HepG2 (cell line): ENCODE results near the gene TGFBI. TPM values are rescaled to one million over a fixed set of nuclear protein-coding genes. Genes with fewer than 3 reads are reported as not detected.

Experiments
- ATAC-seq: fragments of 200-7000 bp; cut with Tn5 transposase; 3 replicates; pipeline ENCODE4 v1.9.1; 2020; ENCODE audit warnings: mild to moderate bottlenecking, moderate library complexity
- BruUV-seq: library from RNA; stranded (reverse); fragments of 400-500 nt; replicated peaks from 2 replicates; lab custom pipeline; 2021; lab: Mats Ljungman, UMichigan
- CTCF ChIA-PET: fragments of 300-600 bp; formaldehyde crosslinking; extraction: SDS; loops from one replicate; lab custom pipeline; 2021; ENCODE audit warnings: low total read pairs, inconsistent platforms, low intra/inter-chr PET ratio; lab: Yijun Ruan, JAX
- POLR2A ChIA-PET: fragments of 350-600 bp; sonication (Branson Sonifier 250); formaldehyde crosslinking; loops from one replicate; lab custom pipeline; 2020; ENCODE audit warnings: antibody characterized with exemption, inconsistent platforms; lab: Yijun Ruan, JAX
- DNase-seq: peaks from one replicate; pipeline ENCODE4 v3.0.0-alpha.2; 2015; ENCODE audit warnings: low spot score
- FAIRE-seq: peaks from 3 replicates; lab custom pipeline; 2011; peaks lifted over from hg19 to GRCh38; lab: Jason Lieb, UNC
- H2AFZ ChIP-seq: one replicate; pipeline ENCODE4 v1.6.1; 2011; ENCODE audit warnings: low read length, inconsistent platforms
- H3K27ac ChIP-seq: fragments of 300-600 bp; 3 replicates; pipeline ENCODE4 v1.8.0; 2011; ENCODE audit warnings: mixed run types, mild to moderate bottlenecking, mixed read lengths, low read length, inconsistent platforms; ENCODE audit not compliant: insufficient read depth; ENCODE audit errors: extremely low read length
- H3K27me3 ChIP-seq, 2 experiments: fragments of 200-600 bp in 1 of 2; 2 replicates in 1 of 2; 3 replicates in 1 of 2; pipeline versions ENCODE4 v1.6.0 to v1.8.0; 2011; ENCODE audit warnings: low read length in 2 of 2, mild to moderate bottlenecking in 2 of 2, moderate library complexity in 2 of 2, inconsistent platforms in 1 of 2; ENCODE audit not compliant: insufficient read depth in 2 of 2, control insufficient read depth in 1 of 2
- H3K36me3 ChIP-seq, 2 experiments: fragments of 200-600 bp in 1 of 2; replicated peaks in 1 of 2; 2 replicates in 1 of 2; 3 replicates in 1 of 2; pipeline versions ENCODE4 v1.5.1 to v1.8.0; 2011; ENCODE audit warnings: low read length in 2 of 2, inconsistent platforms in 1 of 2; ENCODE audit not compliant: insufficient read depth in 2 of 2, control insufficient read depth in 1 of 2
- H3K4me1 ChIP-seq: 2 replicates; pipeline ENCODE4 v1.5.1; 2012; ENCODE audit warnings: low read length, inconsistent platforms; ENCODE audit not compliant: insufficient read depth
- H3K4me2 ChIP-seq: 2 replicates; pipeline ENCODE4 v1.6.0; 2011; ENCODE audit warnings: low read depth, low read length, inconsistent platforms
- H3K4me3 ChIP-seq, 3 experiments: fragments of 200-600 bp in 1 of 3; sonication (generic), shearing (Covaris generic) in 1 of 3; replicated peaks in 1 of 3; 2 replicates each; pipeline ENCODE4 v1.5.1; 2011 to 2016; ENCODE audit warnings: low read length in 3 of 3, inconsistent platforms in 2 of 3, low read depth in 2 of 3, mild to moderate bottlenecking in 2 of 3, control low read depth in 1 of 3, mixed read lengths in 1 of 3; ENCODE audit not compliant: insufficient read depth in 1 of 3
- H3K79me2 ChIP-seq: one replicate; pipeline ENCODE4 v1.6.1; 2011; ENCODE audit warnings: low read length, inconsistent platforms; ENCODE audit not compliant: insufficient read depth
- H3K9ac ChIP-seq: 2 replicates; pipeline ENCODE4 v1.6.0; 2011; ENCODE audit warnings: mild to moderate bottlenecking, low read depth, low read length, inconsistent platforms; ENCODE audit not compliant: insufficient read depth
- H3K9me3 ChIP-seq: 2 replicates; pipeline ENCODE4 v1.5.1; 2012; ENCODE audit warnings: mild to moderate bottlenecking, low read length
- H4K20me1 ChIP-seq: 2 replicates; pipeline ENCODE4 v1.6.0; 2011; ENCODE audit warnings: inconsistent platforms, mild to moderate bottlenecking, low read length, moderate library complexity; ENCODE audit not compliant: insufficient read depth
- BRD4 ChIP-seq: sonication (generic); formaldehyde crosslinking; IDR thresholded peaks from 2 replicates; pipeline ENCODE4 v1.4.0; 2020; ENCODE audit warnings: missing genetic modification reagents
- CHD4 ChIP-seq: fragments of 200-600 bp; sonication (generic); IDR thresholded peaks from 2 replicates; pipeline ENCODE4 v1.7.0; 2017; ENCODE audit warnings: mild to moderate bottlenecking, low read length, borderline replicate concordance
- EHMT2 ChIP-seq: fragments of 200-600 bp; sonication (generic); IDR thresholded peaks from 2 replicates; pipeline ENCODE4 v1.7.0; 2017; ENCODE audit warnings: antibody characterized with exemption, low read depth, low read length, borderline replicate concordance
- ELF1 ChIP-seq: sonication (generic); formaldehyde crosslinking; IDR thresholded peaks from 2 replicates; pipeline ENCODE4 v1.4.0; 2020; ENCODE audit warnings: missing genetic modification reagents
- HOXD1 ChIP-seq: sonication (generic); formaldehyde crosslinking; IDR thresholded peaks from 2 replicates; pipeline ENCODE4 v1.5.0; 2020; ENCODE audit warnings: missing genetic modification reagents
- MTF1 ChIP-seq: sonication (generic); formaldehyde crosslinking; IDR thresholded peaks from 2 replicates; pipeline ENCODE4 v1.5.0; 2020; ENCODE audit warnings: missing genetic modification reagents
- MZF1 ChIP-seq: sonication (generic); formaldehyde crosslinking; IDR thresholded peaks from 2 replicates; pipeline ENCODE4 v1.8.1; 2023; ENCODE audit warnings: mild to moderate bottlenecking, missing genetic modification reagents, borderline replicate concordance
- NFATC3 ChIP-seq: sonication (generic); formaldehyde crosslinking; IDR thresholded peaks from 2 replicates; pipeline ENCODE4 v1.5.1; 2020; ENCODE audit warnings: mild to moderate bottlenecking, missing genetic modification reagents
- NR2F1 ChIP-seq, 2 experiments: fragments of 450-650 bp in 1 of 2; formaldehyde crosslinking in 1 of 2; IDR thresholded peaks; 2 replicates each; pipeline versions ENCODE4 v1.5.0 to v1.6.1; 2016 to 2020; ENCODE audit warnings: mild to moderate bottlenecking in 1 of 2, missing compliant biosample characterization in 1 of 2, missing genetic modification reagents in 1 of 2, moderate library complexity in 1 of 2
- RARG ChIP-seq: sonication (generic); formaldehyde crosslinking; IDR thresholded peaks from 2 replicates; pipeline ENCODE4 v1.4.0; 2020; ENCODE audit warnings: low read depth, mild to moderate bottlenecking, missing genetic modification reagents
- RFX3 ChIP-seq: IDR thresholded peaks from 2 replicates; pipeline ENCODE4 v1.6.1; 2016; ENCODE audit warnings: missing biosample characterization, missing genetic modification reagents
- SALL1 ChIP-seq: sonication (generic); formaldehyde crosslinking; IDR thresholded peaks from 2 replicates; pipeline ENCODE4 v1.8.0; 2022; ENCODE audit warnings: mild to moderate bottlenecking, missing genetic modification reagents
- STAT5B ChIP-seq: sonication (generic); formaldehyde crosslinking; IDR thresholded peaks from 2 replicates; pipeline ENCODE4 v1.4.0; 2020; ENCODE audit warnings: missing genetic modification reagents
- ZNF124 ChIP-seq: sonication (generic); formaldehyde crosslinking; IDR thresholded peaks from 2 replicates; pipeline ENCODE4 v1.4.0; 2020; ENCODE audit warnings: missing genetic modification reagents
- ZNF256 ChIP-seq: sonication (generic); formaldehyde crosslinking; conservative IDR thresholded peaks from 2 replicates; pipeline ENCODE4 v1.4.0; 2020; ENCODE audit warnings: missing genetic modification reagents
- ZSCAN25 ChIP-seq: sonication (generic); formaldehyde crosslinking; IDR thresholded peaks from 2 replicates; pipeline ENCODE4 v1.8.0; 2022; ENCODE audit warnings: mild to moderate bottlenecking, missing genetic modification reagents
- WGBS: methylation state at CpG from one replicate; pipeline ENCODE4 v1.1.6; 2017; ENCODE audit warnings: low lambda C conversion rate; 5-methylcytosine and 5-hydroxymethylcytosine counted together
- in situ Hi-C: cut with HindIII; loops from 2 replicates; pipeline ENCODE4 v1.10.0; 2017; ENCODE audit warnings: low pct_unique_long_range_greater_than_20kb; ENCODE audit not compliant: extremely low pct_ligation_motif_present
- intact Hi-C: fragments of 100-400 bp; cut with micrococcal nuclease; formaldehyde crosslinking; loops from one replicate; pipeline ENCODE4 v1.10.0; 2022; ENCODE audit not compliant: unreplicated experiment
- polyA plus RNA-seq, 8 experiments: library from polyadenylated mRNA; depleted of rRNA in 3 of 8; stranded (reverse) in 7 of 8; unstranded in 1 of 8; fragments of >200 nt; fragmentation: Illumina TruSeq in 4 of 8; extraction: Trizol in 4 of 8; gene quantifications; 2 replicates each; pipeline versions ENCODE4 v1.2.1 to v1.2.3, GENCODE V29; 2011 to 2016; ENCODE audit warnings: low read depth in 4 of 8, missing spikeins in 1 of 8, mixed read lengths in 1 of 8; ENCODE audit not compliant: insufficient read depth in 1 of 8
- total RNA-seq, 5 experiments: library from RNA; depleted of rRNA; stranded (reverse); fragments of >200 nt; fragmentation: Illumina TruSeq; extraction: Trizol; gene quantifications; 2 replicates each; pipeline ENCODE4 v1.2.3, GENCODE V29; 2016; ENCODE audit warnings: low read depth in 1 of 5
- TF ChIP-seq, protein P1 (sequence below): sonication (generic); formaldehyde crosslinking; IDR thresholded peaks from 2 replicates; pipeline ENCODE4 v1.5.1; 2020; ENCODE audit warnings: missing genetic modification reagents, mild to moderate bottlenecking, borderline replicate concordance
- TF ChIP-seq, protein P2 (sequence below): IDR thresholded peaks from 2 replicates; pipeline ENCODE4 v1.6.1; 2016; ENCODE audit warnings: low read depth, borderline replicate concordance
- TF ChIP-seq, protein P3 (sequence below): sonication (generic); formaldehyde crosslinking; IDR thresholded peaks from 2 replicates; pipeline ENCODE4 v1.4.0; 2020; ENCODE audit warnings: missing genetic modification reagents; ENCODE audit errors: not compliant biosample characterization

Gene TGFBI
- total and polyA plus RNA-seq, 2 of the 13 experiments (the other 11 are each of a cell fraction or from before 2014, with no cell fraction given) = 275 to 457 TPM

DNA sequence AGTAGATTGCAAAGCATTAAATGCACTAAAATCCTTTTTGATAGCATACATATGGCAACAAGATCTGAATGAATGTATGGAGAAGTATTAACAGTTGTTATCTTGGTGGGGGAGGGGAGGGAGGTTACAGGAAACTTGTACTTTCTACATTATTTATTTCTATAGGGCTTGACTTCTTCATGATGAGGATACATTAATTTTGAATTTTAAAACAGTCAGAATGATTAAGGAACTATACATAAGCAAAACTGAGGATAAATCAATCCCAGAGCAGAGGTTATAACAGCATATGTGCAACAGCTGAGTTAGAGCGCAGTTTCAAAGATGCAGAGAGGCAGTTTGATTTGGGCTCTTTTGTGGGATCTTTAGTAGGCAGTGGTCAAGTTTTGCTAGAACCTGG, 80.0 kb downstream of the TGFBI start:
- no peak for DNase-seq

More for the DNA sequence above, 80.0 kb downstream of the TGFBI start:
- Histone ChIP-seq H3K4me2 (no peak overlapping the region), H3K27me3 (no peaks in the 10 kb centered on the region), H4K20me1 (no peaks in the 10 kb centered on the region), H2AFZ (no peak overlapping the region), H3K36me3 (no peaks in the 10 kb centered on the region), H3K4me1 (peaks cover 19% of the 10 kb centered on the region), H3K79me2 (no peaks in the 10 kb centered on the region)
- intact Hi-C loops = no loop called here
- no TSS peak for BruUV-seq
- TF ChIP-seq HOXD1 (CRISPR knock-in tag) (no peak), NR2F1 (CRISPR knock-in tag; IDR thresholded peaks at IDR 0.05) (no peak), STAT5B (no peak), RFX3 (no peak), MZF1 (CRISPR knock-in tag) (no peak), NFATC3 (CRISPR knock-in tag) (no peak), MTF1 (CRISPR knock-in tag) (no peak), SALL1 (CRISPR knock-in tag) (no peak), RARG (CRISPR knock-in tag) (no peak), CHD4 (no peak), ELF1 (CRISPR knock-in tag) (no peak), EHMT2 (no peak), ZNF256 (CRISPR knock-in tag) (no peak), ZSCAN25 (CRISPR knock-in tag) (no peak), ZNF124 (CRISPR knock-in tag) (no peak), BRD4 (CRISPR knock-in tag) (no peak)
- TF ChIP-seq, protein P1, sequence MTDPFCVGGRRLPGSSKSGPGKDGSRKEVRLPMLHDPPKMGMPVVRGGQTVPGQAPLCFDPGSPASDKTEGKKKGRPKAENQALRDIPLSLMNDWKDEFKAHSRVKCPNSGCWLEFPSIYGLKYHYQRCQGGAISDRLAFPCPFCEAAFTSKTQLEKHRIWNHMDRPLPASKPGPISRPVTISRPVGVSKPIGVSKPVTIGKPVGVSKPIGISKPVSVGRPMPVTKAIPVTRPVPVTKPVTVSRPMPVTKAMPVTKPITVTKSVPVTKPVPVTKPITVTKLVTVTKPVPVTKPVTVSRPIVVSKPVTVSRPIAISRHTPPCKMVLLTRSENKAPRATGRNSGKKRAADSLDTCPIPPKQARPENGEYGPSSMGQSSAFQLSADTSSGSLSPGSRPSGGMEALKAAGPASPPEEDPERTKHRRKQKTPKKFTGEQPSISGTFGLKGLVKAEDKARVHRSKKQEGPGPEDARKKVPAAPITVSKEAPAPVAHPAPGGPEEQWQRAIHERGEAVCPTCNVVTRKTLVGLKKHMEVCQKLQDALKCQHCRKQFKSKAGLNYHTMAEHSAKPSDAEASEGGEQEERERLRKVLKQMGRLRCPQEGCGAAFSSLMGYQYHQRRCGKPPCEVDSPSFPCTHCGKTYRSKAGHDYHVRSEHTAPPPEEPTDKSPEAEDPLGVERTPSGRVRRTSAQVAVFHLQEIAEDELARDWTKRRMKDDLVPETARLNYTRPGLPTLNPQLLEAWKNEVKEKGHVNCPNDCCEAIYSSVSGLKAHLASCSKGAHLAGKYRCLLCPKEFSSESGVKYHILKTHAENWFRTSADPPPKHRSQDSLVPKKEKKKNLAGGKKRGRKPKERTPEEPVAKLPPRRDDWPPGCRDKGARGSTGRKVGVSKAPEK (CRISPR knock-in tag) = no peak
- TF ChIP-seq, protein P2, sequence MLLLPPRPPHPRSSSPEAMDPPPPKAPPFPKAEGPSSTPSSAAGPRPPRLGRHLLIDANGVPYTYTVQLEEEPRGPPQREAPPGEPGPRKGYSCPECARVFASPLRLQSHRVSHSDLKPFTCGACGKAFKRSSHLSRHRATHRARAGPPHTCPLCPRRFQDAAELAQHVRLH (CRISPR knock-in tag) = no peak
- TF ChIP-seq, protein P3, sequence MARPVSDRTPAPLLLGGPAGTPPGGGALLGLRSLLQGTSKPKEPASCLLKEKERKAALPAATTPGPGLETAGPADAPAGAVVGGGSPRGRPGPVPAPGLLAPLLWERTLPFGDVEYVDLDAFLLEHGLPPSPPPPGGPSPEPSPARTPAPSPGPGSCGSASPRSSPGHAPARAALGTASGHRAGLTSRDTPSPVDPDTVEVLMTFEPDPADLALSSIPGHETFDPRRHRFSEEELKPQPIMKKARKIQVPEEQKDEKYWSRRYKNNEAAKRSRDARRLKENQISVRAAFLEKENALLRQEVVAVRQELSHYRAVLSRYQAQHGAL (CRISPR knock-in tag) = no peak
- TF ChIP-seq, all 625 proteins: peak for 0
- POLR2A ChIA-PET = no interaction called here
- Histone ChIP-seq H3K9ac (no peak overlapping the region), H3K27ac (no peak overlapping the region), H3K4me3 (no peak overlapping the region), H3K9me3 (no peaks in the 10 kb centered on the region)
- 100% methylated on average over 1 of the region's 1 CpG for WGBS
- no peak for FAIRE-seq
- no peak for ATAC-seq
- CTCF ChIA-PET = no interaction called here
- in situ Hi-C loops = loop anchor here (25.0 kb wide), 1 partner anchor 546 kb away; no protein-coding TSS in a partner anchor
